Measurements from ENCODE around the gene JMJD8.

JMJD8 gene

DNA sequence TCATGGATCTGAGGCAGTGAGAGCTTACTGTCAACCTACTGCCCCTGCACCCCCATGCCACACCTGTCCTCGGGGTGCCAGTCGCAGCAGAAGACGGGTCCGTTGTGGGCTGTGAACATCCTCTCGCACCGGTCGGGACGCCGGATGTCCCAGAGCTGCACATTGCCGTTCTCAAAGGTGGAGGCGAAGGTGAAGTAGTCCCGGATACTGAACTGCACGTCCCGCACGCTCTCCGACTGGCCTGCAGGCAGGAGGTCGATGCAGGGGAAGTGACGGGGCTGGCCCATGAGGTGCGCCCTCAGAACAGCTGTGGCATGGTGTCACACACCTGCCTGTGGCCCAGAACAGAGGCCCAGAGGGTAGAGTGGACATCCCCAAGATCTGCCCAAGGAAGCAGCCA lies 3.4 kb upstream of the JMJD8 start:
- no peak for DNase-seq

DNA sequence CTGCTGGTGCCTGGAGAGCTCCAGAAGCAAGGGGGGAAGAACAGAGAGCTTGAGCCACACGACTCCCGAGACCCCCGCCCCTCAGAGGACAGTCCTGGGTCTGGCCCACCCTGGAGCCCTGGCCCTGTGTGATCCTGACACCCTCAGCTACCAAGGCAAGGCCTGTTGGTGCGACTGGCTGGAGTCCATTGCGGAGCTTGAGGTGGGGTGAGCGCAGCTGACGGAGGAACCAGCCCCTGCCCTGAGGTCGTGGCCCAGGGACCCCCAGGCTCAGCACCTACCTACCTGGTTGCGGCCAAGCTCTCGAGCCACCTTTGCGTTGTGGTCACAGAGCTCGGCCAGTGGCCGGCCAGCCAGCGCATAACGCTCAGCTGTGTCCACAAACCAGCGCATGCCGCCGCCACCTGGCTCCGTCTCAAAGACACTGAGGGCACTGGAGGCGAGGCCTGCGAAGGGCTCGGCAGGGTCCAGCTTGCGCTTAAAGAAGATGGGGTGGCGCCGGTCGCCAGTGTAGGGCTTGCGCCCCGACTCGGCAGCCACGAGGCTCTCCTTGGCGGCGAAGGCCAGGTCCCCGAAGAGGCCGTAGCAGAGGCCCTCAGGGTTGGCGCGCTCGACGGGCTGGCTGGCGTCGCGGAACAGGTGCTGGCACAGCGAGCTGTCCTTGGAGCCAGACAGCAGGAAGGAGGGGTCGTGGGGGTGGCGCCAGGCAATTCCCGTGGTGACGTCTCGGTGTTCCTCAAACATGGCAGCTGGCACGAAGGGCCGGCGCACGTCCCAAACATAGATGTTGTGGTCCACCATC lies 2.5 kb upstream of the JMJD8 start:
- no peak for DNase-seq

DNA sequence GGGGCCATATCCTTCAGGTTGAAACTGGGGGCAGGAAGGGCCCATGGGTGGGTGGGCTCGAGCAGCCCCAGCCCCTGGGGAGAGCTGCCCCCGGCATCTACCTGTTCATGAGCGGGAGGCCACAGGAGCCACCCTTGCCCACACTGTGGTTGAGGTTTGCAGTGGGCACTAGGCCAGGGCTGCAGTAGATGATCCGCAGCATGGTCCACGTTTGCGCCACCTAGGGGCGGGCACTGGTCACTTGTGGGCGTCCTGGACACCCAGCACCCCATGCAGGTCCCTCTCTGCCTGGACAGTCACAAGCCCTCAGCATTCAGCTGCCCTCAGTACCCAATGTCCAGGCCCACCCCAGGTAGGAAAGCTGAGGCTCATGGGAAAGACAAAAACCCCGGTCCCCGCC lies 1.8 kb upstream of the JMJD8 start:
- DNase-seq, result peak; percentile 49

DNA sequence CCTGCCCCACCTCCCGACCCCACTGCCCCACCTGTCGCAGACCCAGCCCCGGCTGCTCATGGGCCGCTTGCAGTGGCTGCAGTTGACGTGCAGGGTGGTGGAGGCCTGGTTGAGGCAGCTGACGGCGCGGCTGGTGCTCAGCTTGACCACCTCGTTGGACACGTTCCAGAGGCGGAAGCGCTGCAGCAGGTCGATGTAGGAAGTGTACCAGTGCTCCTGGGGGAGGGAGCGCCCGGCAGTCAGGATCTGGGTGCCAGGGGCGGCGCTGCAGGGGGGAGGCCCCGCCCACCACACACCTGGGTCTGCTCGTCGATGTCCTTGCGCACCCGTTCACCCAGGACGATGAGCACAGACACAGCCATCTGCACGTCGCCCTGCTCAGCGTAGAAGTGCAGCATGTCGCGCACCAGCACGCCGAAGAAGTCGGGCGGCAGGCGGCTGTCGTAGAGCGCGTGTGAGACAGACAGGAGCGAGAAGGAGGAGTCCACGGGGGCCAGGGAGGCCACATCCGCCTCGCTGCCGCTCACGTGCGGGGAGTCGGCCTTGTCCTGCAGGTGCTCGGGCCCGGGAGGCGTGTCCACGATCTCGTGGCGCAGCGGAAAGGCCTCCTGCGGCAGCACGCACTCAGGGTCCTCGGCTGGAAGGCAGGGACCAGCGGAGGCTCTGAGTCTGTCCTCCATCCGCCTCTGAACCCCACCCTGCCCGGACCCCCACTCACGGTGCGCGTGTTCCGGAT lies 995 bp upstream of the JMJD8 start:
- DNase-seq, result peak; percentile 86

DNA sequence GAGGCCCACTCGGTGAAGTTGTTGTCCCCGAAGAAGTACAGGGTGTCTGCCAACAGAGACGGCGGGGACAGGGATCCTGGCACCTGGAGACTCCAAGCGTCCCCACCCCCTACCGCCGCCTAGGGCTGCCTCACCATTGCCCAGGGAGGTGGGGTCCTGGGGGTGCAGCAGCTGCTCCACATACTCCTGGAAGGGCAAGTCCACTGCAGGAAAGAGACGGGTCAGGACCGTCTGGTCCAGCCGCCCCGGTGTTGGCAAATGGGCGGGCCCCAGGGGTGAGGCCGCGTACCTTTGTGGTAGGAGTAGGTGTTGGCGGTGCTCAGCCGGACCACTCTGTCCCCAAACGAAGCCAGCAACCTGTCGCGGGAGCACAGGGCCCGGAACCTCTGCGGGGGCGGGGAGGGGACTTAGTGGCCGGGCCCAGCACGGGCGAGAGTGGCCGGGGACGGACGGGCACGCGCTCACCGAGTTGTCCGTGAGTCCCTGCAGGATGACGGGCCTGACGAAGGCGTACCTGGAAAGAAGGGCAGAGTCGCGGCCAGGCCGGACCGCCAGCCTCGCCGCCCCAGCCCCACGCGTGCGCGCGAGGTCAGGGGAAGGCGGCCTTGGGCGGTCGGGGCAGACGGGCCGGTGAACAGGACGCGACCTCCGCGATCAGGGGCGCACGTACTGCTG lies 601 bp downstream of the JMJD8 start:
- DNase-seq, result no peak

DNA sequence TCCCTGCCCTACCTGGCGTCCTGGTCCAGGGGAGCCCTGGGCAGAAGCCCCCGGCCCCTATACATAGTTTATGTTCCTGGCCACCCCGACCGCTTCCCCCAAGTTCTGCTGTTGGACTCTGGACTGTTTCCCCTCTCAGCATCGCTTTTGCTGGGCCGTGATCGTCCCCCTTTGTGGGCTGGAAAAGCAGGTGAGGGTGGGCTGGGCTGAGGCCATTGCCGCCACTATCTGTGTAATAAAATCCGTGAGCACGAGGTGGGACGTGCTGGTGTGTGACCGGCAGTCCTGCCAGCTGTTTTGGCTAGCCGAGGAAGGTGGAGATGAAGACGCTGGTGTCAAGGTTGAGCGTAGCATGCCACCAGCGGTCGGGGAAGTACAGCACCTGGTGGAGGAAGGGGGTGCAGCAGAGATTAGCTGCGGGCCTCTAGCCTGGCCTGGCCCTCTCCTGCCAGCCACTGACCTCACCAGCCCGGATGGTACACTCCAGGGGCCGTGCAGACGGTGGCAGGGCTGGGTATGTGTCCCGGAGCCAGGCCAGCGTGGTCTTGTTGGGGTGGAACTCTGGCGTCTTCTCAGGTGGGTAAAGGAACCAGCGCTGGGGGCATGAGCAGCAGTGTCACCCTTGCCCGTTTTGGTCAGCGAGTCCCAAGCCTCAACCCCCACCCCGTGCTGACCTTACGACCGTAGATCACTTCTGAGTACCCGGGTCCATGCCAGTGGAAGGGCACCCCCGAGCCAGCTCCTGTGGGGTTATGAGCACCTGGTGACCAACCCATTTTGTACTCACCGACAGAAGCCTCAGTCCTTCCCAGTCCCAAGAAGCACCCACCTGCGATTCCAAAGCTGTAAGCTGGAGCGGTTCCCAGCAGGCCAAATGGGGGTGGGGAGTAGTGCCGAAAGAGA lies 1.4 kb downstream of the JMJD8 start:
- no peak for DNase-seq

DNA sequence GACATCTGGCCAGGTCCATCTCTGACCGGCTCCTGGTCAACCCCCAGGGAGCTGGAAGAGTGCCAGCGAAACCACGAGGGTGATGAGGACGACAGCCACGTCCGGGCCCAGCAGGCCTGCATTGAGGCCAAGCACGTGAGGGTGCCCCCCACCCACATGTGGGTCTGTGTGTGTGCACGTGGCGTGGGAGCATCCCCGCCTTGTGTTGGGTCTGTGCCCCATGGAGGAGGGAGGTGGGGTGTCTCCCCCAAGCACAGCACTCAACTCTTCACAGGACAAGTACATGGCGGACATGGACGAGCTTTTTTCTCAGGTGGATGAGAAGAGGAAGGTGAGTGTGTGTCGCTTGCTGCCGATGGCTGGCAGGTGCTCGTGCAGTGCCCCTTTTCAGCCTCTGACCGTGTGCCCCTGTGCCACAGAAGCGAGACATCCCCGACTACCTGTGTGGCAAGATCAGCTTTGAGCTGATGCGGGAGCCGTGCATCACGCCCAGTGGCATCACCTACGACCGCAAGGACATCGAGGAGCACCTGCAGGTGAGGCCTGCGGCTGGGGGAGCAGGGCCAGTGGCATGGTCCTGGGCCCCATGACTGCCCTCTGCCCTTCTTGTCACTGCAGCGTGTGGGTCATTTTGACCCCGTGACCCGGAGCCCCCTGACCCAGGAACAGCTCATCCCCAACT lies 2.2 kb downstream of the JMJD8 start:
- DNase-seq, result no peak

DNA sequence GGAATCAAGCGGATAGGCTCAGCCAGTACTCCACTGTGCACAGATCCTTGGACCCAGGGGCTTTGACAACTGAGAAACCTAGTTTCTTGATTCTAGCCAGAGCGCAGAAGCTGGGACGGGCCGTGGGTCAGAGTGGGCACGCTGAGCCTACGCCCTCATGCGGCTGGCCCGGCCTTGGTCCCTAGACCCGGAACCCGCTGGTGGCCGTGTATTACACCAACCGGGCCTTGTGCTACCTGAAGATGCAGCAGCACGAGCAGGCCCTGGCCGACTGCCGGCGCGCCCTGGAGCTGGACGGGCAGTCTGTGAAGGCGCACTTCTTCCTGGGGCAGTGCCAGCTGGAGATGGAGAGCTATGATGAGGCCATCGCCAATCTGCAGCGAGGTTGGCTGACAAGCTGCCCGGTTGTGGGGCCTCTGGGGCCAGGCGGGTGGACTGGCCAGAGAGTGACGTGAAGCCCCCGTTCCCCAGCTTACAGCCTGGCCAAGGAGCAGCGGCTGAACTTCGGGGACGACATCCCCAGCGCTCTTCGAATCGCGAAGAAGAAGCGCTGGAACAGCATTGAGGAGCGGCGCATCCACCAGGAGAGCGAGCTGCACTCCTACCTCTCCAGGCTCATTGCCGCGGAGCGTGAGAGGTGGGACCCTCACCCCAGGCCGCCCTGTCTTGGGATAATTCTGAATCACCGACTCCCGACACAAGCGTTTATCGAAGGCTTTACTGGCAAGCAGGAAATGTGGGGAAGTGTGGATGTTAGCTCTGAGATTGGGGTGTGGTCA lies 3.0 kb downstream of the JMJD8 start:
- DNase-seq, result no peak

DNA sequence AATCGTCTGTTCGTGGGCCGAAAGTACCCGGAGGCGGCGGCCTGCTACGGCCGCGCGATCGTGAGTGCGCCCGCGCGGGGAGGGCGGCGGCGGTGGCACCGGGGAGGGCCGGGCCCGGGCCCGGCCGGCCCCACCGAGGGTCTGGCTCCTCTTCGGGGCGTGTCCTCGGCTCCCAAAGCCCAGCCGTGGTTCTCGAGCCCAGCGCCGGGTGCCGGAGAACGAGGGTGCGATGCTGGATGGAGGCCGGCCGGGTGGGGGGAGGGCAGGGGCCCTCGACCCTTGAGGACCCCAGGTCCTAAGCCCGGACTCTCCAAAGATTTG lies 3.5 kb downstream of the JMJD8 start:
- DNase-seq, result no peak

DNA sequence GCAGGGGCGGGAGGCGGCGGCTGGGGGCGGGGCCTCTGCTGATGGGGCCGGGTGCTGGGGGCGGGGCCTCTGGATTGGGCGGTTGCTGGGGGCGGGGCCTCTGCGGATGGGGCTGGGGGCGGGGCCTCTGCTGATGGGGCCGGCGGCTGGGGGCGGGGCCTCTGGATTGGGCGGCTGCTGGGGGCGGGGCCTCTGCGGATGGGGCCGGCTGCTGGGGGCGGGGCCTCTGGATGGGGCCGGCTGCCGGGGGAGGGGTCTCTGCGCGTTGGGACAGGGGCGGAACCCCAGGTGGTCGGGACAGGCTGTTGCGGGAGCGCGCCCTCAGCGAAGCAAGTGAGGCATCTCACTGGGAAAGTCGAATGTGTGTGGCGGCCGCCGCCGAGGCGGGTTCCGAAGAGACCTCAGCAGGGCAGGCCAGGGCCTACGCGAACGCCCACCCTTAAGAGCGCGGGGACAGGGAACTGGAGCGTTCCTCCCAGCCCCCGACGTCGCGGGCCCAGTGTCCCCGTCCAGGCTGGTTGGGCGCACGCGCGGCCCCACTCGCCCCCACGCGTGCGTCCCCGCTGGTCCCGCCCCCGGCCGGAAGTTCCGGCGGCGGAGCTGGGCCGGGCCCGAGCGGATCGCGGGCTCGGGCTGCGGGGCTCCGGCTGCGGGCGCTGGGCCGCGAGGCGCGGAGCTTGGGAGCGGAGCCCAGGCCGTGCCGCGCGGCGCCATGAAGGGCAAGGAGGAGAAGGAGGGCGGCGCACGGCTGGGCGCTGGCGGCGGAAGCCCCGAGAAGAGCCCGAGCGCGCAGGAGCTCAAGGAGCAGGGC lies 4.1 kb downstream of the JMJD8 start, which contains the start of gene STUB1:
Gene STUB1 (plus strand): TSS at position 597 of the 811 bp plus-strand sequence. CDS start 116 bp downstream, at position 713.
- DNase-seq, result peak; percentile 56

DNA sequence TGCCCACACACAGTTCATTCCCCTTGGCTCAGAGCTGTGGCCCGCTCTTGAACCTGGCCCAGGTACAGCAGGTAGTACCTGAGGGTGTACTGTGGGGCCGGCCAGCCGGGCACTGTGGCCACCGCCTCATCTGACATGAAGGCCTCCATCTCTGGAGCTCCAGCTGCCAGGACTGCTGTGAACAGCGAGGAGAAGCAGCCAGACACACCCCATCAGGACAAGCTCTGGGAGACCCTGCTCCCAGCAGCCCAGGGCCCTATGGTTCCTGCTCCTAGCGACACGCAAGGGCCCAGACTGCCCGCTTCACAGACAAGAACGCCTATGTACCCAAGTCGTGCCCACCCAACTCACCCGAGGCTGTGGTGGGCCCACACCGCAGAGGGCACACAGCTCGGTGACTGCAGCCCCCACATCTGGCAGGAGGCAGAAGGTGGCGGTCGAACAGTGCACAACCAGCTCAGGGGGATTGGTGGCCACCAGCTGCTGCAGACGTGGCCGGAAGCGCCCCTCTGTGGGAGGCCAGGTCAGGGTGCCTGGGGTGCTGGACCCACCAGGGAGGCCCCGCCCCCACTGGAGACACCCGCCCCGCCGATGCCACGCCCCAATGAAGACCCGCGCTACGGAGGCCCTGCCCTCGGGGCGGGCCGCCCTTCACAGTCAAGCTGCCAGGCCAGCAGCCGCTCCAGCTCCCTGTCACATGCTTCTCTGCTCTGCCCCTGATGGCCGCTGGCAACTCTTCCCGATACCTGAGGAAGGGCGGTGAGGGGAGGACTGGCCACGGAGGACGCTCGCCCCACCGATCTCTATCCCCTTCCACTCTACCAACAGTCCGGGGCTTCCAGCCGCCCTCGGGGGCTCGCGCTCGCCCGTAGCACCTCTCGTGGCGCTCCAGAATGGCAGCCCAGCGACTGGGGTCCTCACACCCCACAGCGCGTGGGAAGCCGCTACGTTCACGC lies 5.0 kb downstream of the JMJD8 start:
- peak; percentile 72 for DNase-seq

DNA sequence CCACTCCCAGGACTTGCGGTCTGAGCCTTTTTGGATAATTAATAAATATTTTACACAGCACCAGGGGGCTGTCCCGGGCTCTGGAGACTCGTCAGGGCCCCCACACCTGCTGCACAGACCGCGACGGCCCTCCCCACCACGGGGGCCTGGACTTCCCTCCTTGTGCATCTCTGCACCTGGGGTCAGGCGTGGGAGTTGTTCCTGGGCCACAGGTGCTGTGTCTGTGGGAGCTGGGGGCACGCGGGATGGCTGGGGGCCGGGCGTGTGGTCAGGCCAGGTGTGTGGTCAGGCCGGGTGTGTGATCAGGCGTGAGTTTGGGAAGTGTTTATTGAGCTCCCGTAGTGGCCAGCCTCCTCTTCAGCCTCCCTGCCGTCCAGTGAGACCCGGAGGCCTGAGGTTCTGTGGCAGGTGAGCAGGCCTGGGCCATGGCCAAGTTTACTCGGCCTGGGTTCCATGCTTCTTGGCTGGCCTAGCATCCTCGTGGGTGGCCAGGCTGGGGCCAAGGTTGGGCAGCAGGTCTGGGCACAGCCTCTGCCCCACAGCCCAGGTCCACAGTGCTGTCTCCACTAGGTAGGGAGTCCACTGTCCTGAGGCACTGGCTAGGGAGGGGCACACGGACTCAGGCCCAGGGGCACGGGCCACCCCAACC lies 5.8 kb downstream of the JMJD8 start:
- no peak for DNase-seq

DNA sequence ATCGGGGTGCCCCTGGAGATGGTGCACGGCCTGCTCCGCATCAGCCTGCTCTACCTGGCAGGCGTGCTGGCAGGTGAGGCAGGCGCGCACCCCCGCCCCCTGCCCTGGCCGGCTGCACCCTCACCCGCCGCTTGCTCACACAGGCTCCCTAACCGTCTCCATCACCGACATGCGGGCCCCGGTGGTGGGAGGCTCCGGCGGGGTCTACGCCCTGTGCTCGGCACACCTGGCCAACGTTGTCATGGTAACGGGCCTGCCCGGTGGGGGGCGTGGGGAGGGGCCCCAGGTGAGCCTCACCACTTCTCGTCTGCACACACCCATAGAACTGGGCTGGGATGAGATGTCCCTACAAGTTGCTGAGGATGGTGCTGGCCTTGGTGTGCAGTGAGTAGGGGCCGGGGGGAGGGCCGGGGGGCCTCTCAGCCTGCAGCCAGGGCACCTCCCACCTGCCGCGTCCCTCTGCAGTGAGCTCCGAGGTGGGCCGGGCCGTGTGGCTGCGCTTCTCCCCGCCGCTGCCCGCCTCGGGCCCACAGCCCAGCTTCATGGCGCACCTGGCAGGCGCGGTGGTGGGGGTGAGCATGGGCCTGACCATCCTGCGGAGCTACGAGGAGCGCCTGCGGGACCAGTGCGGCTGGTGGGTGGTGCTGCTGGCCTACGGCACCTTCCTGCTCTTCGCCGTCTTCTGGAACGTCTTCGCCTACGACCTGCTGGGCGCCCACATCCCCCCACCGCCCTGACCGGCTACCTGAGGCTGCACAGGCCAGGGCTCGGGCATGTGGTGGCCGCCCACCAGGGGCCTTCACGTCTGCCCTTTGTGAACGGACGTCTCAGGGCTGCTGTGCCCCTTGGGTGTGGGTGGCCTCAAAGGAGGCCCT lies 6.6 kb downstream of the JMJD8 start:
- peak; percentile 44 for DNase-seq

DNA sequence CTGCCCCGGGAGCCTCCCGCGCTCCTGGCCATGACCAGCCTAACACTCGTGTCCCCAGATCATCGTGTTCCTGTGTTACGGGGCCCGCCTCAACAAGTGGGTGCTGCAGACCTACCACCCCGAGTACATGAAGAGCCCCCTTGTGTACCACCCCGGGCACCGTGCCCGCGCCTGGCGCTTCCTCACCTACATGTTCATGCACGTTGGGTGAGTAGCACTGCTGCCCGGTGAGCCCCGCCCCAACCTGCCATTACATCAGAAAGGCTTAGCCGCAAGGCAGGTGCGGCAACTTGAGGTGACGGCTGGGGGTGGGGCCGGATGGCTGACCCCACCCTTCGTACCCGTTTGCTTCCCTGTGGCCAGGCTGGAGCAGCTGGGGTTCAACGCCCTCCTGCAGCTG lies 7.2 kb downstream of the JMJD8 start:
- peak; percentile 87 for DNase-seq

DNA sequence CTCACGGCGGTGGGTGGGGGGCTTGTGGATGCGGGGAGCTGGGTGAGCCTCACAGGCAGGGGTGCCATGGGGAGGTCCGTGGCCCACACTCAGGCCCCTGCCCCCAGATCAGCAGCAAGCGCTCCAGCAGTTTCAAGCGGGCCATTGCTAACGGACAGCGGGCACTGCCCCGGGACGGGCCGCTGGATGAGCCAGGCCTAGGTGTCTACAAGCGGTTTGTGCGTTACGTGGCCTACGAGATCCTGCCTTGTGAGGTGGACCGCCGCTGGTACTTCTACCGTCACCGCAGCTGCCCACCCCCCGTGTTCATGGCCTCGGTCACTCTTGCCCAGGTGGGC lies 7.6 kb downstream of the JMJD8 start:
- no peak for DNase-seq

DNA sequence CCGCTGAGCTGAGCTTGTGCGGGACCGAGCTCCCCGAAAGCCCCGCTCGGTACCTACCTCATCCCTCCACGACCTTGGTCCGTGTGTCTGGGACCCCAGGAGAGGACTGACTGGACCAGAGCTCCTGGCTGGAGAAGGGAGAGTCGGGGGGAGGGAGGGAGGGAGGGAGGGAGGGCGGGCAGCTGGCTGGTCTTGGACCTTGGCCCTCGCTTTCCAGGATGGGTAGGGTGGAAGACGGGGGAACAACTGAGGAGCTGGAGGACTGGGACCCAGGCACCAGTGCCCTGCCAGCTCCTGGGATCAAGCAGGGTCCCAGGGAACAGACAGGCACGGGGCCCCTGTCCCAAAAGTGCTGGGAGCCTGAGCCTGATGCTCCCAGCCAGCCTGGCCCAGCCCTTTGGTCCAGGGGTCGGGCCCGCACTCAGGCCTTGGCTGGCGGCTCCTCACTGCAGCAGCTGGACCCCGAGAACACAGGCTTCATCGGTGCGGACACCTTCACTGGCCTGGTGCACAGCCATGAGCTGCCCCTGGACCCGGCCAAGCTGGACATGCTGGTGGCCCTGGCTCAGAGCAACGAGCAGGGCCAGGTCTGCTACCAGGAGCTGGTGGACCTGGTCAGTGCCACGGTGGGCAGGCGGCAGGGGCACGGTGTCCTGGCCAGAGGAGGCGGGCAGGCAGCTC lies 8.1 kb downstream of the JMJD8 start:
- DNase-seq, result no peak
